ENCODE measurements around the gene PARP8.

GRCh38 chr5:50836356-50836755, 169.9 kb downstream of the PARP8 start:
- TF ChIP-seq CTCF (IDR thresholded peaks at IDR 0.05) (no peak), EP300 (IDR thresholded peaks at IDR 0.05) (no peak)

Data from ovary (tissue), 3 donors.